ENCODE data around the gene SOX8. TPM values are rescaled to one million over a fixed set of nuclear protein-coding genes. Genes with fewer than 3 reads are reported as not detected.

SOX8 gene
- total RNA-seq, 1 experiment from 2014 or later, result not detected

- no peak for DNase-seq
- Histone ChIP-seq H3K27me3 (0 out of 2 replicates have a peak, but pooled peaks cover 1% of the 10 kb centered on the region), H3K9me3 (no peaks in the 10 kb centered on the region), H3K4me3 (no peak overlapping the region), H3K36me3 (no peaks in the 10 kb centered on the region)
These were observed 53.5 kb downstream of the SOX8 start for GRCh38 chr16:1035066-1035415.

- no peaks in the 10 kb centered on the region for H3K9me3 ChIP-seq
- no peak for DNase-seq
- H3K36me3 ChIP-seq, result no peaks in the 10 kb centered on the region
- H3K27me3 ChIP-seq, result no peaks in the 10 kb centered on the region
- no peak overlapping the region for H3K4me3 ChIP-seq
These were observed 54.6 kb downstream of the SOX8 start for GRCh38 chr16:1036166-1036565.

Other genes starting within 250 kb of the SOX8 start
- gene CIAO3, start 240.8 kb upstream of the SOX8 start, total RNA-seq (2014; rRNA removed; shearing (Covaris generic); ENCODE audit: low replicate concordance), result 39.0 and 72.9 TPM in 2 replicates
- not detected in 2 replicates for gene MSLN, start 221.0 kb upstream of the SOX8 start, total RNA-seq (2014; rRNA removed; shearing (Covaris generic); ENCODE audit: low replicate concordance)
- gene RPUSD1, start 193.4 kb upstream of the SOX8 start, total RNA-seq (2014; rRNA removed; shearing (Covaris generic); ENCODE audit: low replicate concordance), result 60.9 and 77.3 TPM in 2 replicates
- gene CHTF18, start 193.2 kb upstream of the SOX8 start, total RNA-seq (2014; rRNA removed; shearing (Covaris generic); ENCODE audit: low replicate concordance), result 18.9 and 22.6 TPM in 2 replicates
- gene GNG13, start 181.0 kb upstream of the SOX8 start, total RNA-seq (2014; rRNA removed; shearing (Covaris generic); ENCODE audit: low replicate concordance), result not detected in 2 replicates
- 8.8 and 11.1 TPM in 2 replicates for gene LMF1, start 10.8 kb upstream of the SOX8 start, total RNA-seq (2014; rRNA removed; shearing (Covaris generic); ENCODE audit: low replicate concordance)
- gene SSTR5, start 91.0 kb downstream of the SOX8 start, total RNA-seq (2014; rRNA removed; shearing (Covaris generic); ENCODE audit: low replicate concordance), result not detected in 2 replicates
- not detected in 2 replicates for gene C1QTNF8, start 114.5 kb downstream of the SOX8 start, total RNA-seq (2014; rRNA removed; shearing (Covaris generic); ENCODE audit: low replicate concordance)
- 0.27 and 0.59 TPM in 2 replicates for gene CACNA1H, start 171.3 kb downstream of the SOX8 start, total RNA-seq (2014; rRNA removed; shearing (Covaris generic); ENCODE audit: low replicate concordance)
- 1.7 and 1.9 TPM in 2 replicates for gene TPSG1, start 243.5 kb downstream of the SOX8 start, total RNA-seq (2014; rRNA removed; shearing (Covaris generic); ENCODE audit: low replicate concordance)
- gene TPSB2, start 248.4 kb downstream of the SOX8 start, total RNA-seq (2014; rRNA removed; shearing (Covaris generic); ENCODE audit: low replicate concordance), result not detected in 2 replicates